Activated CD4-positive, alpha-beta T cell treated with anti-CD3 and anti-CD28 coated beads for 4 hours (primary cell): Measurements from ENCODE around the gene NLRP6.
"Not testable (repeated sequence)": the region's sequence is repeated elsewhere in the genome, so short reads cannot be mapped to it uniquely, and the experiment has no call there.

Experiments
- DNase-seq, 2 donors: peaks; one replicate each; pipeline ENCODE4 v3.0.0-alpha.2; 2020

Gene NLRP6

GRCh38 chr11:278001-278951, at the start of gene NLRP6:
Gene NLRP6, plus strand, starts transcription at chr11:278407. Its CDS starts 163 bp downstream, at chr11:278570.
- DNase-seq = no peak

- no peak for DNase-seq
Observed at GRCh38 chr11:230431-230830, 47.8 kb upstream of the NLRP6 start.

GRCh38 chr11:232783-233565, 45.2 kb upstream of the NLRP6 start:
- no peak for DNase-seq

GRCh38 chr11:235180-235579, 43.0 kb upstream of the NLRP6 start:
- no peak for DNase-seq

- peak in 1 of 2 donors; percentile 76 for DNase-seq
Observed at GRCh38 chr11:235609-235996, 42.6 kb upstream of the NLRP6 start.

GRCh38 chr11:235997-236773, 42.0 kb upstream of the NLRP6 start, which contains the start of gene SIRT3:
Gene SIRT3, minus strand, starts transcription at chr11:236342. Its CDS starts 14 bp downstream, at chr11:236328.
- DNase-seq = peak; percentile 81 to 88

GRCh38 chr11:236774-237767, 41.1 kb upstream of the NLRP6 start, which contains the start of gene PSMD13:
Gene PSMD13, plus strand, starts transcription at chr11:236976. Its CDS starts 74 bp downstream, at chr11:237050.
- peak; percentile 83 to 86 for DNase-seq

- DNase-seq = not testable (repeated sequence)
Observed at GRCh38 chr11:238346-238745, 39.9 kb upstream of the NLRP6 start.

- DNase-seq = no peak
Observed at GRCh38 chr11:240315-240714, 37.9 kb upstream of the NLRP6 start.

GRCh38 chr11:241634-242033, 36.6 kb upstream of the NLRP6 start:
- no peak for DNase-seq

GRCh38 chr11:244376-244775, 33.8 kb upstream of the NLRP6 start:
- no peak for DNase-seq

GRCh38 chr11:249062-249461, 29.1 kb upstream of the NLRP6 start:
- no peak for DNase-seq

- no peak for DNase-seq
Observed at GRCh38 chr11:250274-250673, 27.9 kb upstream of the NLRP6 start.

GRCh38 chr11:250740-251299, 27.4 kb upstream of the NLRP6 start:
- DNase-seq = peak; percentile 68 to 84

GRCh38 chr11:251550-251949, 26.7 kb upstream of the NLRP6 start:
- DNase-seq = no peak

- no peak for DNase-seq
Observed at GRCh38 chr11:252666-253065, 25.5 kb upstream of the NLRP6 start.

- DNase-seq = no peak
Observed at GRCh38 chr11:253160-253885, 24.9 kb upstream of the NLRP6 start.

GRCh38 chr11:253886-254270, 24.3 kb upstream of the NLRP6 start:
- DNase-seq = no peak

- DNase-seq = no peak
Observed at GRCh38 chr11:255176-255575, 23.0 kb upstream of the NLRP6 start.

GRCh38 chr11:255816-256215, 22.4 kb upstream of the NLRP6 start:
- no peak for DNase-seq
